Measurements from ENCODE around the gene PRPF19.

- no peak for TF ChIP-seq CTCF (conservative IDR thresholded peaks at IDR 0.05; ENCODE audit: low read depth, low read length)
- TF ChIP-seq EZH2 (IDR thresholded peaks at IDR 0.05; ENCODE audit: borderline replicate concordance, low read depth, low read length, poor library complexity, severe bottlenecking), result no peak
These were observed 36.9 kb downstream of the PRPF19 start for GRCh38 chr11:60869451-60869825.

Measured in A673 (cell line).